ENCODE results near the gene CDC73. TPM values are rescaled to one million over a fixed set of nuclear protein-coding genes. Genes with fewer than 3 reads are reported as not detected.
"Not testable (repeated sequence)": the region's sequence is repeated elsewhere in the genome, so short reads cannot be mapped to it uniquely, and the experiment has no call there.

CDC73 gene
- total RNA-seq, 1 donor from 2014 or later: 49.2 TPM

DNA sequence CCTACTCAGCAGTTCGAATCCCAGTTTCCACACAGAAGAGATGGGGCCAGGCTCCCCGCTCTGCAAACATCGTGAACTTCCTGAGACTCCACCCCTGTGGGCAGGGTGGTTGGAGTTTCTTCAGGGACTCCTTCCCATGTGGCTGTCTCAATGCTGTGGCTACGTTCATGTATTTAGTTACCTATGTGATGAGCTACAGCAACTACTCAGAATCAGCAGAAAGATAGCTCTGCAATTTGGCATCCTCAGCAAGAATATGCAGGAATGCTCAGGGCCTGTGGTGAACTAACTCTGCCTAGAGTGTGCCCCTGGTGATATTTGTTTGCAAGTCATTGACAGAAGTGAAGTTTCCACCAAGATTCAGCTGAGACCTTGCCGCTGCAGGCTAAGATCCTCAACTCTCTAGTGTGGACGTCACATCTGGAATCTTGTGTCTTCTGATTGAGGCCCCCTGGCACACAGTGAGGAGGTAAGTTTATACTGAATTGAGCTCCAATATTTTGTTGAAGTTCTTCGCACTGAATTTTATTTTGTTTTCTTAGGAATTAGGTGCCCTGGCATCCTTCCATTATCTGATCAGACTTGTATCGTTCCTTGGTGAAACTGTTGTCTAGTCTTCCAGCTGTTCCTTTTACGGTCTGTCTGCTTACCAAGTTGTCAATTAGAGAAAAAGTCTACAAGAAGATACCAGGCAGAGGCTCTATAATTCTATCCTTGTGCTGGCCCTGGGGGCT is 8.4 kb upstream of the CDC73 start:
- Histone ChIP-seq H2AFZ (replicated peaks) (peak overlapping the region; percentile 51), H3K27me3 (no peaks in the 10 kb centered on the region), H3K9ac (no peak overlapping the region), H3K79me2 (ENCODE audit: low read depth) (no peaks in the 10 kb centered on the region), H3K4me1 (no peaks in the 10 kb centered on the region), H3K4me2 (no peak overlapping the region), H3K36me3 (no peaks in the 10 kb centered on the region), H4K20me1 (ENCODE audit: low read depth) (no peaks in the 10 kb centered on the region), H3K9me3 (ENCODE audit: low read depth) (no peaks in the 10 kb centered on the region), H3K27ac (no peak overlapping the region), H3F3A (ENCODE audit: low read depth) (no peaks in the 10 kb centered on the region), H3K4me3 (no peak overlapping the region)
- H3K36me3 Mint-ChIP-seq: no peaks in the 10 kb centered on the region
- H3K27ac Mint-ChIP-seq: no peak overlapping the region
- no peak for DNase-seq (ENCODE audit: low spot score)
- no peak for TF ChIP-seq EZH2phosphoT487 (IDR thresholded peaks at IDR 0.05)
- H3K4me3 Mint-ChIP-seq: no peak overlapping the region
- H3K27me3 Mint-ChIP-seq (ENCODE audit: insufficient read depth, low read depth): no peaks in the 10 kb centered on the region
- H3K4me1 Mint-ChIP-seq: no peaks in the 10 kb centered on the region
- H3K9me3 Mint-ChIP-seq: no peaks in the 10 kb centered on the region

GRCh38 chr1:193113992-193114332 is 7.9 kb upstream of the CDC73 start:
- H2AFZ ChIP-seq (replicated peaks): no peak overlapping the region
- no peaks in the 10 kb centered on the region for H3K4me1 Mint-ChIP-seq
- no peaks in the 10 kb centered on the region for H3K9me3 ChIP-seq (ENCODE audit: low read depth)
- H3K36me3 ChIP-seq: no peaks in the 10 kb centered on the region
- no peaks in the 10 kb centered on the region for H3K79me2 ChIP-seq (ENCODE audit: low read depth)
- no peak for DNase-seq (ENCODE audit: low spot score)
- no peak overlapping the region for H3K27ac ChIP-seq
- no peaks in the 10 kb centered on the region for H3K27me3 Mint-ChIP-seq (ENCODE audit: insufficient read depth, low read depth)
- no peak overlapping the region for H3K4me3 ChIP-seq
- no peak for TF ChIP-seq EZH2 (IDR thresholded peaks at IDR 0.05)
- TF ChIP-seq CTCF (IDR thresholded peaks at IDR 0.05): no peak
- TF ChIP-seq EZH2phosphoT487 (IDR thresholded peaks at IDR 0.05): no peak
- no peaks in the 10 kb centered on the region for H3K27me3 ChIP-seq
- no peaks in the 10 kb centered on the region for H3K36me3 Mint-ChIP-seq
- no peak overlapping the region for H3K27ac Mint-ChIP-seq
- H3K4me1 ChIP-seq: no peaks in the 10 kb centered on the region
- no peak overlapping the region for H3K4me2 ChIP-seq
- H3K4me3 Mint-ChIP-seq: no peak overlapping the region
- H4K20me1 ChIP-seq (ENCODE audit: low read depth): no peaks in the 10 kb centered on the region
- no peaks in the 10 kb centered on the region for H3F3A ChIP-seq (ENCODE audit: low read depth)
- H3K9ac ChIP-seq: no peak overlapping the region
- no peaks in the 10 kb centered on the region for H3K9me3 Mint-ChIP-seq

- Mint-ChIP-seq H3K4me1 (no peaks in the 10 kb centered on the region), H3K36me3 (no peaks in the 10 kb centered on the region), H3K9me3 (no peaks in the 10 kb centered on the region), H3K27ac (no peak overlapping the region), H3K27me3 (ENCODE audit: insufficient read depth, low read depth) (no peaks in the 10 kb centered on the region), H3K4me3 (no peak overlapping the region)
- Histone ChIP-seq H3K4me1 (no peaks in the 10 kb centered on the region), H4K20me1 (ENCODE audit: low read depth) (no peaks in the 10 kb centered on the region), H3K27me3 (peaks cover 3% of the 10 kb centered on the region), H3K4me2 (no peak overlapping the region), H3K27ac (no peak overlapping the region), H3F3A (ENCODE audit: low read depth) (no peaks in the 10 kb centered on the region), H3K9me3 (ENCODE audit: low read depth) (no peaks in the 10 kb centered on the region), H3K9ac (no peak overlapping the region), H3K79me2 (ENCODE audit: low read depth) (no peaks in the 10 kb centered on the region), H2AFZ (replicated peaks) (no peak overlapping the region), H3K4me3 (no peak overlapping the region), H3K36me3 (no peaks in the 10 kb centered on the region)
- TF ChIP-seq EZH2 (IDR thresholded peaks at IDR 0.05): no peak
- TF ChIP-seq CTCF (IDR thresholded peaks at IDR 0.05): no peak
- no peak for TF ChIP-seq EZH2phosphoT487 (IDR thresholded peaks at IDR 0.05)
- no peak for DNase-seq (ENCODE audit: low spot score)
Measured at GRCh38 chr1:193114485-193115095, 7.2 kb upstream of the CDC73 start.

DNA sequence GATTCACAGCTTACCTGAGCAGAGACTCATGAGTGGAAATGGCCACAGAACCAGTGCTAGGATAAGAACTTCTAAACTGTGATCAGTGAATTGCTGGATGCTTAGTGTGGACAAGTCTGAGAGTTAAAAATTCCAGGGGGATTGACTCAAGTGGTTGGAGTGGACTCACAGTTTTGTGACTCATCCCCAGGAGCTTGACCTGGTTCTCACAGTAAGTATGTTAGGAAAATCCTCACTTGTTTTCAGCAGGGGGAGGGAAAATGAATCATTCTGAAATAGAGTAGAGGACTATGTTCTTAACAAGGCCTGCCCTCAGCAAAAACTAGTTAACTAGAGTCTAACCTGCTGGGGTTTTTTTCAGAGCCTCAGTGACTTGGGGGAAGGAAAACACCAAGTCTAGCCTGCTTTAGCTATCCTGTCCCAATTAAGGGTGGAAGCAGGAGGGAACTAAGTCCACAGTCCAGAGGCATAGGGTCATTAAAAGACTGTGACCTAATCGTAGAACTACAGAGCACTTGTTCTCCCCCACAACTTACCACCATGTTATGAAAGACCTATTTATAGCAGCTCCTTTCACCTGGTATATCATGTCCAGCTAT is 6.1 kb upstream of the CDC73 start:
- H4K20me1 ChIP-seq (ENCODE audit: low read depth): no peaks in the 10 kb centered on the region
- H3K4me1 Mint-ChIP-seq: no peaks in the 10 kb centered on the region
- H3K27me3 Mint-ChIP-seq (ENCODE audit: insufficient read depth, low read depth): no peaks in the 10 kb centered on the region
- no peak overlapping the region for H3K27ac ChIP-seq
- H3K9me3 Mint-ChIP-seq: no peaks in the 10 kb centered on the region
- DNase-seq (ENCODE audit: low spot score): no peak
- H3K4me3 ChIP-seq: no peak overlapping the region
- no peak overlapping the region for H3K27ac Mint-ChIP-seq
- no peak overlapping the region for H3K4me2 ChIP-seq
- no peak overlapping the region for H2AFZ ChIP-seq (replicated peaks)
- H3K4me1 ChIP-seq: no peaks in the 10 kb centered on the region
- TF ChIP-seq EZH2 (IDR thresholded peaks at IDR 0.05): no peak
- no peak for TF ChIP-seq EZH2phosphoT487 (IDR thresholded peaks at IDR 0.05)
- no peak for TF ChIP-seq CTCF (IDR thresholded peaks at IDR 0.05)
- H3K4me3 Mint-ChIP-seq: no peak overlapping the region
- no peaks in the 10 kb centered on the region for H3K9me3 ChIP-seq (ENCODE audit: low read depth)
- peaks cover under 1% of the 10 kb centered on the region for H3F3A ChIP-seq (ENCODE audit: low read depth)
- H3K36me3 Mint-ChIP-seq: no peaks in the 10 kb centered on the region
- no peak overlapping the region for H3K9ac ChIP-seq
- H3K27me3 ChIP-seq: peaks cover 13% of the 10 kb centered on the region
- no peaks in the 10 kb centered on the region for H3K36me3 ChIP-seq
- no peaks in the 10 kb centered on the region for H3K79me2 ChIP-seq (ENCODE audit: low read depth)

GRCh38 chr1:193117167-193117566 is 4.7 kb upstream of the CDC73 start:
- H3K36me3 Mint-ChIP-seq; H3K27ac ChIP-seq; H3F3A ChIP-seq (ENCODE audit: low read depth); H3K4me1 Mint-ChIP-seq; H3K9me3 ChIP-seq (ENCODE audit: low read depth); H3K4me2 ChIP-seq; H3K9me3 Mint-ChIP-seq; DNase-seq (ENCODE audit: low spot score); H3K36me3 ChIP-seq; H3K79me2 ChIP-seq (ENCODE audit: low read depth); H3K9ac ChIP-seq; H3K27me3 Mint-ChIP-seq (ENCODE audit: insufficient read depth, low read depth); H3K4me1 ChIP-seq; H3K4me3 Mint-ChIP-seq; H3K4me3 ChIP-seq; H4K20me1 ChIP-seq (ENCODE audit: low read depth); H3K27ac Mint-ChIP-seq; H2AFZ ChIP-seq (replicated peaks): not testable (repeated sequence)
- H3K27me3 ChIP-seq: peaks cover 13% of the 10 kb centered on the region
